Calu3 (cell line): Measurements from ENCODE around the gene ATP6AP2. TPM values are rescaled to one million over a fixed set of nuclear protein-coding genes. Genes with fewer than 3 reads are reported as not detected.
A peak's percentile ranks its signal among the peaks of the same experiment; 100 is the strongest.

Source experiments
- BruUV-seq: library from RNA; stranded (reverse); fragments of 400-500 nt; replicated peaks from 2 replicates; lab custom pipeline; 2021; lab: Mats Ljungman, UMichigan
- CTCF ChIA-PET: fragments of 300-600 bp; sonication (Branson Sonifier 250); formaldehyde crosslinking; loops from one replicate; lab custom pipeline; 2022; ENCODE audit warnings: antibody characterized with exemption; lab: Charles Lee
- DNase-seq: peaks from one replicate; pipeline ENCODE4 v3.0.0; 2022
- H3K27ac Mint-ChIP-seq: one replicate; pipeline ENCODE4 v1.8.0; 2022; ENCODE audit warnings: mixed read lengths; ENCODE audit not compliant: unreplicated experiment
- H3K27me3 Mint-ChIP-seq: one replicate; pipeline ENCODE4 v1.8.0; 2022; ENCODE audit warnings: mixed read lengths; ENCODE audit not compliant: unreplicated experiment
- H3K36me3 Mint-ChIP-seq: one replicate; pipeline ENCODE4 v1.8.0; 2022; ENCODE audit warnings: mild to moderate bottlenecking, moderate library complexity, mixed read lengths; ENCODE audit not compliant: insufficient read depth, unreplicated experiment
- H3K4me1 Mint-ChIP-seq: one replicate; pipeline ENCODE4 v1.8.0; 2022; ENCODE audit warnings: mild to moderate bottlenecking, low read depth, mixed read lengths; ENCODE audit not compliant: unreplicated experiment
- H3K4me3 Mint-ChIP-seq: one replicate; pipeline ENCODE4 v1.8.0; 2022; ENCODE audit warnings: mild to moderate bottlenecking, low read depth, moderate library complexity, mixed read lengths; ENCODE audit not compliant: unreplicated experiment
- H3K9me3 Mint-ChIP-seq: one replicate; pipeline ENCODE4 v1.8.0; 2022; ENCODE audit warnings: low read depth, mixed read lengths; ENCODE audit not compliant: unreplicated experiment
- intact Hi-C: fragments of 100-400 bp; cut with micrococcal nuclease; formaldehyde crosslinking; loops from one replicate; pipeline ENCODE4 v1.10.0; 2022; ENCODE audit not compliant: unreplicated experiment
- total RNA-seq: library from RNA; stranded (reverse); gene quantifications from 2 replicates; pipeline ENCODE4 v1.2.3, GENCODE V29; 2022
- TF ChIP-seq, protein P1 (sequence below): fragments of 200-600 bp; IDR thresholded peaks from one replicate; pipeline ENCODE4 v1.8.0; 2022; ENCODE audit warnings: antibody characterized with exemption; ENCODE audit not compliant: unreplicated experiment

The ATP6AP2 gene
- total RNA-seq, 1 experiment from 2014 or later = 167 TPM

DNA sequence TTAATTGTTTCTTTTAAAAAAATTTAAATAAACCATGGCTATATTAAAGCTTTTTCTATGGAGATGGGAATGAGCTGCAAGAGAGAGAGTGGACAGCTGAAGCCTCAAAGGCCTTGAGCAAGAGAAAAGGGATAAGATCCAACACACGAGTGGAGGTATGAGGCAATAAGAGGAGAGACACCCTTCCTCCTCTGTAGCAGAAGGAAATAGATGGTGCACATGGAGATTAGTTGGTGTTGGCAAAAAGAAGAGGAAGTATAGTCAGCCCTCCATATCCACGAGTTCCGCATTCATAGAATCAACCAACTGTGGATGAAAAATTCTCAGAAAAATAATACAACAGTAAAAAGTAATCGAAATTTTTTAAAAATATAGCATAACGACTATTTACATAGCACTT lies 63.4 kb downstream of the ATP6AP2 start:
- Mint-ChIP-seq H3K4me3 (peak overlapping the region; percentile 85), H3K9me3 (no peaks in the 10 kb centered on the region), H3K27ac (peak overlapping the region; percentile 91), H3K4me1 (peaks cover 40% of the 10 kb centered on the region), H3K36me3 (peaks cover 51% of the 10 kb centered on the region), H3K27me3 (no peaks in the 10 kb centered on the region)
- DNase-seq = no peak
- intact Hi-C loops = no loop called here
- no TSS peak for BruUV-seq
- CTCF ChIA-PET = no interaction called here
- TF ChIP-seq, protein P1, sequence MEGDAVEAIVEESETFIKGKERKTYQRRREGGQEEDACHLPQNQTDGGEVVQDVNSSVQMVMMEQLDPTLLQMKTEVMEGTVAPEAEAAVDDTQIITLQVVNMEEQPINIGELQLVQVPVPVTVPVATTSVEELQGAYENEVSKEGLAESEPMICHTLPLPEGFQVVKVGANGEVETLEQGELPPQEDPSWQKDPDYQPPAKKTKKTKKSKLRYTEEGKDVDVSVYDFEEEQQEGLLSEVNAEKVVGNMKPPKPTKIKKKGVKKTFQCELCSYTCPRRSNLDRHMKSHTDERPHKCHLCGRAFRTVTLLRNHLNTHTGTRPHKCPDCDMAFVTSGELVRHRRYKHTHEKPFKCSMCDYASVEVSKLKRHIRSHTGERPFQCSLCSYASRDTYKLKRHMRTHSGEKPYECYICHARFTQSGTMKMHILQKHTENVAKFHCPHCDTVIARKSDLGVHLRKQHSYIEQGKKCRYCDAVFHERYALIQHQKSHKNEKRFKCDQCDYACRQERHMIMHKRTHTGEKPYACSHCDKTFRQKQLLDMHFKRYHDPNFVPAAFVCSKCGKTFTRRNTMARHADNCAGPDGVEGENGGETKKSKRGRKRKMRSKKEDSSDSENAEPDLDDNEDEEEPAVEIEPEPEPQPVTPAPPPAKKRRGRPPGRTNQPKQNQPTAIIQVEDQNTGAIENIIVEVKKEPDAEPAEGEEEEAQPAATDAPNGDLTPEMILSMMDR = no peak

DNA sequence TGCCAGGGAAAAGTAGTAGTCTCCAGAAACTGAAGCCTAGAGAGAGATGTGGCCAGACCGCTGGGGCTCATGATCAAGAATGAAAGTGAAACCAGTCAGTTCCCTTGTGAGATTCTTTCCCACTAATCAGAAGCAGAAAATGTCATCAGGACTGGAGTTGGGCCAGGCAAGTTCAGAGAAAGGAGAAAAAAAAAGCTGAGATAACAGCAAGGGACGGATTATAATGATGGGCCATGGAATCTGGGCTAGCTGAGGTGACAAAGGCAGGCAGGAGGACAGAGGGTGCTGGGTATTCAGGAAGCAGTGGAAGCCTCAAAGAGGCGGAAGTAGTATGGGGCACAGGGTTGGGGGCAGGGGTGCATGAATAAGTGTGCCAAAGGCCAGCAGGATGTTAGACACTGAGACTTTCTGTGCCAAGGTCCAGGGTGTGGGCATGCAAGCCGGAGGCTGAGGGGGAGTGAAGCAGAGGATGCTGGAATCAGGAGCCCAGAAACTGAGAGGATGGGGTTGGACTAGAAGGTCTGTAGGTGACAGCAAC lies 64.1 kb downstream of the ATP6AP2 start:
- no TSS peak for BruUV-seq
- Mint-ChIP-seq H3K27ac (peak overlapping the region; percentile 91), H3K27me3 (no peaks in the 10 kb centered on the region), H3K4me3 (peak overlapping the region; percentile 85), H3K4me1 (peaks cover 40% of the 10 kb centered on the region), H3K9me3 (no peaks in the 10 kb centered on the region), H3K36me3 (peaks cover 51% of the 10 kb centered on the region)
- DNase-seq = peak; percentile 59
- TF ChIP-seq, protein P1 = no peak
- intact Hi-C loops = no loop called here
- CTCF ChIA-PET = no interaction called here

DNA sequence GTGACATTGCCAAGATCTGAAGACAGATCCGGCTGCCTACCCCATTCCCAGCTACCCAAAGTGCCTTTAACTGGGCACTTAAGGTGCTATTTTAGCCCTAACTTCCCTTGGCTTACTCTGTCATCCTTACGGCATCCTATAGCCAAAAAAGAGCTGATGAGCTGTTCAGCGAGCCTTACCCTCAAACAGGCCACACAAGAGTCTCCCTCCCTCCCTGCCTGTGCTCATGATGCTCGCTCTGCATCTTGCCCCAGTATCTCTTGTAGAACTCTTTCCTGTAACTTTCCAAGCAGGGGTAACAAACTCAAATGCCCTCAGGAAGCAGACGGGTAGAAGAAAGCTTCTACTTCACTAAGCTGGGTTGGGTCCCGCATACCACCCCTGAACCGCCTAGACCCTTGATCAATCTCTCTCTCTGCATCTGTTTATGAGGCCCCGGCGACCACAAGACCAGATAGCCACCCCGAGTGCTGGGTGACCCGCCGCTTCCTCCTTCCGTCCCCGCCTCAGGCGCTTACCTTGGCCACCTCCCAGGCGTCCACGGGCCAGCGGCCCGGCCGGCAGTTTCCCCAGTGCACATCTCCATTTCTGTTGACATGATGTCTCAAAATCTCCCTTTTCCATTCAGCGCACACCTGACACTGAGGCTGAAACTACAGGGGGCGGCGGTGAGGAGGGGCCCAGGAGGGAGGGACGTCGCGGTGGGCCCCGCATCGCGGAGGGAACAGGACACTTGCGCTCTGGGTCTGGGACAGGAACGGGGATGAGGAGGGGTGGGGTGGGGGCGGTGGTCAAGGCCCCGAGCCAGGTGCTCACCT lies 65.9 kb downstream of the ATP6AP2 start:
- Mint-ChIP-seq H3K9me3 (no peaks in the 10 kb centered on the region), H3K27ac (peak overlapping the region; percentile 50), H3K4me3 (peak overlapping the region; percentile 90), H3K4me1 (peaks cover 38% of the 10 kb centered on the region), H3K36me3 (peaks cover 48% of the 10 kb centered on the region), H3K27me3 (no peaks in the 10 kb centered on the region)
- TF ChIP-seq, protein P1 = no peak
- intact Hi-C loops = no loop called here
- CTCF ChIA-PET = interaction anchor here (0.6 kb wide), 3 partner anchors 125 to 346 kb away, joined by 4 to 8 read pairs (median 6); no protein-coding TSS in a partner anchor
- peak; percentile 34 for DNase-seq
- BruUV-seq = TSS peak; percentile 19

DNA sequence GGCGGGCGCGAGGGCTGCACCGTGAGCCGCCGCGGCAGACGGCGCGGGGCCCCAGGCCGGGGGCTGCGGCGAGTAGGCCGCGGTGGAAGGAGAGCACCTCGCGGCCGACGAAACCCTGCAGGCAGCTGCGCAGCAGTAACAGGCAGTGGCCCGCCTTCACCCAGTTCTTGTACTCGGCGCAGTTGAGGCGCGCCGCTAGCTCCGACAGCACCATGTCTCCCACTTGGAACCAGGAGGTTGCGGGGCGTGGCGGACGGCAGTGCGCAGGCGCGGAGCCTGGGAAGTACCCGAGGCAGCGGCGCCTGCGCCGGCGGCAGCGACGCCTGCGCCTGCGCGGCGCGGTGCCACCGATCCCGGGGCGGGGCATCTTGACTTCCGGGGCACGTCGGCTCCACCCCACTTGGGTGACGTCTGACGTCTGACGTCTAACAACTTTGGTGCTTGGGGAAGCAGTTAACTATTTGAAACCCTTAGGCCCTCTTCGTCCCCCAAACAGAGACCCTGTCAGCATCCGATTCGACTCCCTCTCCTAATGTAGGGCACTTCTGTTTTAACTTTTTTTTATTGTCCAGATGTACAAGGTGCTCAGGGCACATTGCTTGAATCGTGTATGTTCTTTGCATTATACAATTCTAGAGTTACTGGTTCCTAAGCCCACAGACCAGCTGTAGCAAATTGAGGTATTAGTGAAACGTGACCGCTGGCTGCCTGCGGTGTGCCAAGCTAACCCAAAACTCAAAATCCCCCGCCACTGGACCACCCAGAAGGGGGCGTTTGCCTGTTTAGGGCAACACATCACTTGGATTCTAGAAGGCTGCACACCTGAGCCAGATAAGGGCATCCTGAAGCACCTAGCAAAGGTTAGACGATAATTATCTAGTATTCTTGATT lies 66.8 kb downstream of the ATP6AP2 start, which contains the start of gene CXorf38:
Gene CXorf38 (minus strand): TSS at position 255 of the 891 bp plus-strand sequence. CDS start 41 bp downstream, at position 214.
- DNase-seq = peak; percentile 94
- intact Hi-C loops = no loop called here
- H3K4me3 Mint-ChIP-seq = peak within 1 kb of the TSS; percentile 90
- no peaks in the 10 kb centered on the region for H3K27me3 Mint-ChIP-seq
- H3K4me1 Mint-ChIP-seq = peaks cover 30% of the 10 kb centered on the region
- BruUV-seq = no TSS peak
- H3K9me3 Mint-ChIP-seq = no peaks in the 10 kb centered on the region
- TF ChIP-seq, protein P1 = no peak
- H3K27ac Mint-ChIP-seq = peak within 1 kb of the TSS; percentile 95
- H3K36me3 Mint-ChIP-seq = peaks cover 43% of the 10 kb centered on the region
- CTCF ChIA-PET = interaction anchor here (0.6 to 1.0 kb wide), 4 partner anchors 124 to 398 kb away, joined by 3 to 8 read pairs (median 5); no protein-coding TSS in a partner anchor
